Cardiac muscle cell (in vitro differentiated cells and primary cell): ENCODE data around the gene NUDCD3. TPM values are rescaled to one million over a fixed set of nuclear protein-coding genes. Genes with fewer than 3 reads are reported as not detected.

ENCODE experiments used
- DNase-seq, 2 donors: peaks; one replicate each; pipeline versions ENCODE4 v3.0.0 to v3.0.0-alpha.2; 2010 to 2017; ENCODE audit warnings: low read depth in 1 of 2, low spot score in 1 of 2
- H3K27ac ChIP-seq: fragments of 200-600 bp; sonication (generic); 2 replicates; pipeline ENCODE4 v1.5.1; 2016
- H3K27me3 ChIP-seq: fragments of 200-600 bp; sonication (generic); 2 replicates; pipeline ENCODE4 v1.6.0; 2016; ENCODE audit warnings: control low read depth
- H3K36me3 ChIP-seq: fragments of 200-600 bp; sonication (generic); 2 replicates; pipeline ENCODE4 v1.5.1; 2016; ENCODE audit warnings: control low read depth
- H3K4me1 ChIP-seq: fragments of 200-600 bp; sonication (generic); 2 replicates; pipeline ENCODE4 v1.8.1; 2017; ENCODE audit warnings: low read depth, mild to moderate bottlenecking, mixed run types
- H3K4me3 ChIP-seq: fragments of 200-600 bp; sonication (generic); 2 replicates; pipeline ENCODE4 v1.5.1; 2016; ENCODE audit warnings: mild to moderate bottlenecking
- H3K9me3 ChIP-seq: fragments of 200-600 bp; sonication (generic); 2 replicates; pipeline ENCODE4 v1.5.1; 2017; ENCODE audit warnings: low read depth, mild to moderate bottlenecking, control low read depth
- CTCF ChIP-seq: IDR thresholded peaks from 2 replicates; pipeline ENCODE4 v1.5.1; 2012; ENCODE audit warnings: low read depth, mild to moderate bottlenecking, low read length
- polyA plus RNA-seq: library from polyadenylated mRNA; unstranded; fragments of >200 nt; fragmentation: Nextera tagmentation; extraction: Ambion mirVana; gene quantifications from 2 replicates; pipeline ENCODE4 v1.2.1, GENCODE V29; 2016
- total RNA-seq: library from RNA; depleted of rRNA; stranded (reverse); fragments of >200 nt; gene quantifications from 2 replicates; pipeline ENCODE4 v1.2.3, GENCODE V29; 2016

NUDCD3 gene
- total and polyA plus RNA-seq, 2 experiments from 2014 or later = 44.8 to 98.7 TPM

DNA sequence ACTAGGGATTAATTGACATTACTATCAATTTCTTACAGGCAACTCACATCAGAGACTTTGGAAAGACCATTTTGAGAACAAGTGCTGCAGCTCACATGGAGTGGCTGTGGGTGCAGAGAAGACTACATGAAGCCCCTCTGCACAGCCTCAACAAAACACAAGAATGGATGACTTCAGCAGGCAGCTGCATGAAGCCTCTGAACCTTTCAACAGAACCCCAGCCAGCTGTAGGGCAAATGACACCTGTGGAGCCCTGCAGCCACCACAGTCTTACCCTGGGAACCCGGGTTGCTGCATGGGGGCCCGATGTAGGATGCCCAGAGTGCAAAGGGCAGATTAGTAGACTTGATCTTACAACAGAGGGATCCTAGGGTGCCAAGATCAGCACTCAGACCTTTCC is 103.1 kb downstream of the NUDCD3 start:
- peaks cover 12% of the 10 kb centered on the region for H3K36me3 ChIP-seq

GRCh38 chr7:44386139-44386913 is 104.1 kb downstream of the NUDCD3 start:
- DNase-seq = no peak
- no peaks in the 10 kb centered on the region for H3K27me3 ChIP-seq
- TF ChIP-seq CTCF = no peak
- H3K9me3 ChIP-seq = no peaks in the 10 kb centered on the region
- H3K36me3 ChIP-seq = peaks cover 12% of the 10 kb centered on the region
- no peaks in the 10 kb centered on the region for H3K4me1 ChIP-seq
- no peak overlapping the region for H3K27ac ChIP-seq
- no peak overlapping the region for H3K4me3 ChIP-seq

More for the DNA sequence above, 103.1 kb downstream of the NUDCD3 start:
- Histone ChIP-seq H3K9me3 (no peaks in the 10 kb centered on the region), H3K4me3 (no peak overlapping the region), H3K27ac (no peak overlapping the region), H3K27me3 (no peaks in the 10 kb centered on the region), H3K4me1 (no peaks in the 10 kb centered on the region)
- no peak for TF ChIP-seq CTCF
- DNase-seq = no peak

GRCh38 chr7:44385434-44386138 is 104.9 kb downstream of the NUDCD3 start:
- no peaks in the 10 kb centered on the region for H3K9me3 ChIP-seq
- H3K4me1 ChIP-seq = no peaks in the 10 kb centered on the region
- no peaks in the 10 kb centered on the region for H3K27me3 ChIP-seq
- peaks cover 12% of the 10 kb centered on the region for H3K36me3 ChIP-seq
- DNase-seq = no peak
- H3K27ac ChIP-seq = no peak overlapping the region
- no peak overlapping the region for H3K4me3 ChIP-seq
- TF ChIP-seq CTCF = no peak

- Histone ChIP-seq H3K4me1 (no peaks in the 10 kb centered on the region), H3K27ac (no peak overlapping the region), H3K27me3 (no peaks in the 10 kb centered on the region), H3K4me3 (no peak overlapping the region), H3K9me3 (no peaks in the 10 kb centered on the region), H3K36me3 (peaks cover 12% of the 10 kb centered on the region)
- TF ChIP-seq CTCF = no peak
- DNase-seq = no peak
Observed at GRCh38 chr7:44384586-44385433, 105.6 kb downstream of the NUDCD3 start.

DNA sequence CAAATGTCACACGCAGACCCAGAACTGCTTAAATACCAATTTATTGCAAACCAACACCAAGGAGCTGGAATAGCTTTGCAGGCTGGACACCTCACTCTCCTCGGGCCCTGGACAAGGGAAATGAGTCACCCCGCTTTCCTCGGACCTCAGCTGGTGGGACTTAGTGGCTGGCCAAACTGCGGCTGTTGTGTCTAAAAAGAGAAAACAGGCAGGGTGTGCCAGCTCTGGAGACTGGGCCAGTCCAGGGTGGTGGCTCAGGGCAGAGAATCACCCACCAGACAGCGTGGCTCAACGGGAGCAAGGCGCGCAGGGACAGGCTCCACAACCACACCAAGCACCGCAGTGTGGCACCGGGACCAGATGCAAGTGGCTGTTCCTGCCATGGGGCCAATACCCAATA is 106.9 kb downstream of the NUDCD3 start:
- Histone ChIP-seq H3K27me3 (no peaks in the 10 kb centered on the region), H3K36me3 (peaks cover 12% of the 10 kb centered on the region), H3K4me1 (no peaks in the 10 kb centered on the region), H3K4me3 (no peak overlapping the region), H3K9me3 (no peaks in the 10 kb centered on the region), H3K27ac (peak overlapping the region; percentile 62)
- TF ChIP-seq CTCF = no peak
- peak in 1 of 2 donors; percentile 64 for DNase-seq
